Lower lobe of right lung (tissue), 2 donors: ENCODE data around the gene OSR1. TPM values are rescaled to one million over a fixed set of nuclear protein-coding genes. Genes with fewer than 3 reads are reported as not detected.
A peak's percentile ranks its signal among the peaks of the same experiment; 100 is the strongest.
"Not testable (repeated sequence)": the region's sequence is repeated elsewhere in the genome, so short reads cannot be mapped to it uniquely, and the experiment has no call there.

Experiments
- ATAC-seq, 2 donors: fragments of 200-7000 bp; cut with Tn5 transposase; one replicate each; pipeline ENCODE4 v1.9.1; 2020 to 2022; ENCODE audit warnings: mild to moderate bottlenecking in 2 of 2, moderate library complexity in 2 of 2
- DNase-seq: peaks from one replicate; pipeline ENCODE4 v3.0.0-alpha.2; 2020
- H3K27ac ChIP-seq: fragments of 200-600 bp; one replicate; pipeline ENCODE4 v1.8.0; 2022
- H3K27me3 ChIP-seq: fragments of 200-600 bp; one replicate; pipeline ENCODE4 v1.8.0; 2022; ENCODE audit warnings: low read depth
- H3K36me3 ChIP-seq: fragments of 200-600 bp; one replicate; pipeline ENCODE4 v1.8.0; 2022; ENCODE audit warnings: mild to moderate bottlenecking
- H3K4me1 ChIP-seq: fragments of 200-600 bp; one replicate; pipeline ENCODE4 v1.8.0; 2022
- H3K4me3 ChIP-seq: fragments of 200-600 bp; one replicate; pipeline ENCODE4 v1.8.0; 2022; ENCODE audit warnings: mild to moderate bottlenecking
- H3K9me3 ChIP-seq: fragments of 200-600 bp; one replicate; pipeline ENCODE4 v1.8.0; 2022
- intact Hi-C: fragments of 100-400 bp; cut with DNase I; formaldehyde crosslinking; loops from one replicate; pipeline ENCODE4 v1.11.0; 2022
- long read RNA-seq: library from polyadenylated mRNA; unstranded; transcript quantifications from one replicate; pipeline ENCODE4 v2.0.0, GENCODE V29; 2021
- total RNA-seq: library from RNA; stranded (reverse); fragmentation: NEBNext Ultra II Directional; extraction: Animal tissue kit (Norgen Biotek cat#: 25700); gene quantifications from one replicate; pipeline ENCODE4 v1.2.1, GENCODE V29; 2021
- TF ChIP-seq, protein P1 (sequence below): fragments of 200-600 bp; IDR thresholded peaks from one replicate; pipeline ENCODE4 v1.8.0; 2022; ENCODE audit warnings: antibody characterized with exemption, mild to moderate bottlenecking
- donor health status: DM: no; HTN: yes; CAD: no; lungs with severe emphysema.

Gene OSR1
- 15.5 TPM for total RNA-seq
- long read RNA-seq, full-length matches to known transcripts, result 15 of 17 reads
- long read RNA-seq, partial matches to known transcripts, result 1 of 17 reads
- long read RNA-seq, other reads (novel, unspliced or antisense), result 1 of 17 reads

DNA sequence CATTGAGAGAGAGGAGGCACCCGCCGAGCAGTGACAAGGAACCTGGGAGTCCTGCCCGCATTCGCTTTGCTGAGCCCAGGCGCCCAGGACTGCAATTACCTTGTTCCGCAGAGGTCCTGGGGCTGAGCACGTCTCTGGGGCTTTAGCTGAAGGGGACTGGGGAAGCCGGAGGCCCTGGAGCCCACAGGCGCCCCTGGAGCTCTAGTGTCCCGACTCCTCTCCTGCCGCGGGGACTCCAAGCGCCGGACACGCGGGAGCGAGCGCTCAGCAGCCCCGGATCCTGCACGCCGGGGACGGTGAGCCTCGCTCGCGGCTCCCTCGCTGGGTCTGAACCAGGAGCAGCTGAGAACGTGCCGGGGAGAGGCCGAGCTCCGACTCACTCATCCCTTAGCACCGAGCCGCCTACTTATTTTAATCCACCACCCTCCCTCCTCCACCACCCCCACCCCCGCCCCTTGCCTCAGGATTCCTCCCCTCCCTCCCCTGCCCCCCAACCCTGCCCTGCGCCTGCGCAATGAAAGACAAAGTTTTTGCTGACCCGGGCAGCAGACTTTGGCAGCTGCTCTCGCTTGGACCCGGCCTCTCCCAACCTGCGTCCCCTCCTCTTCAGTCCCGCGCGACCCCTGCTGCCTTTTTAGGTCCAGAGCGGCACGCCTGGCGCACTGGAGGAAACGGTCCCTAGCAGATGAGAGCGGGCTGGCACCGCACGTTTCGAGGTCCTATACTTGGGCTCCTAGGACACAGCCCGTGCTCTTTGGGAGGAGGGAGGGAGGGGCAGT, at the start of gene OSR1:
OSR1 (minus strand) TSS at position 382 of the 779 bp plus-strand sequence. CDS start 4,818 bp downstream, outside the sequence.
- intact Hi-C loops, result no loop called here
- peaks cover 79% of the 10 kb centered on the region for H3K27me3 ChIP-seq
- peak within 1 kb of the TSS; percentile 67 for H3K4me3 ChIP-seq

DNA sequence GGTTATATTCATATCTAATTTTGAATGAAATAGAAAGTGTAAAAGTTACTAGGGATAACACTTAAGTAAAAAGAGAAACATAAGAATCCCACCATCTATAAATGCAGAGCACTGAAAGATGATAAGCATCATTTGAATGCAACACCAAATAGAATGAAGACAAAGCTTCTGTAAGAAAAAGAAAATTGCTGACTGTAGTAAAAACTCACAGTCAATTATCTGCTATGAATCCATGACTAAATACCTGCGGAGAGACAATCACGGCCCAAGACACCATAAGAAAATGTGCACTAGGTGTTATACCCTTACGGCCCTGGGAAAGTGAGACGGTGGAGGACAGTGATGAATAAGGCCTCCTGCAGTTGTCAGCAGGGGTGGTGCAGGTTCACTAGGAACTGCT, 45.4 kb upstream of the OSR1 start:
- H3K36me3 ChIP-seq, result no peaks in the 10 kb centered on the region
- ATAC-seq, result no peak
- DNase-seq, result no peak
- H3K4me3 ChIP-seq, result no peak overlapping the region
- intact Hi-C loops, result no loop called here
- TF ChIP-seq, protein P1, sequence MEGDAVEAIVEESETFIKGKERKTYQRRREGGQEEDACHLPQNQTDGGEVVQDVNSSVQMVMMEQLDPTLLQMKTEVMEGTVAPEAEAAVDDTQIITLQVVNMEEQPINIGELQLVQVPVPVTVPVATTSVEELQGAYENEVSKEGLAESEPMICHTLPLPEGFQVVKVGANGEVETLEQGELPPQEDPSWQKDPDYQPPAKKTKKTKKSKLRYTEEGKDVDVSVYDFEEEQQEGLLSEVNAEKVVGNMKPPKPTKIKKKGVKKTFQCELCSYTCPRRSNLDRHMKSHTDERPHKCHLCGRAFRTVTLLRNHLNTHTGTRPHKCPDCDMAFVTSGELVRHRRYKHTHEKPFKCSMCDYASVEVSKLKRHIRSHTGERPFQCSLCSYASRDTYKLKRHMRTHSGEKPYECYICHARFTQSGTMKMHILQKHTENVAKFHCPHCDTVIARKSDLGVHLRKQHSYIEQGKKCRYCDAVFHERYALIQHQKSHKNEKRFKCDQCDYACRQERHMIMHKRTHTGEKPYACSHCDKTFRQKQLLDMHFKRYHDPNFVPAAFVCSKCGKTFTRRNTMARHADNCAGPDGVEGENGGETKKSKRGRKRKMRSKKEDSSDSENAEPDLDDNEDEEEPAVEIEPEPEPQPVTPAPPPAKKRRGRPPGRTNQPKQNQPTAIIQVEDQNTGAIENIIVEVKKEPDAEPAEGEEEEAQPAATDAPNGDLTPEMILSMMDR, result no peak
- no peaks in the 10 kb centered on the region for H3K9me3 ChIP-seq
- no peaks in the 10 kb centered on the region for H3K4me1 ChIP-seq
- no peak overlapping the region for H3K27ac ChIP-seq
- H3K27me3 ChIP-seq, result no peaks in the 10 kb centered on the region

More for the DNA sequence above, at the start of gene OSR1:
- Histone ChIP-seq H3K27ac (peak within 1 kb of the TSS; percentile 77), H3K9me3 (no peaks in the 10 kb centered on the region), H3K36me3 (no peaks in the 10 kb centered on the region), H3K4me1 (peaks cover 35% of the 10 kb centered on the region)
- TF ChIP-seq, protein P1, result no peak
- DNase-seq, result no peak
- peak; percentile 66 to 68 for ATAC-seq

DNA sequence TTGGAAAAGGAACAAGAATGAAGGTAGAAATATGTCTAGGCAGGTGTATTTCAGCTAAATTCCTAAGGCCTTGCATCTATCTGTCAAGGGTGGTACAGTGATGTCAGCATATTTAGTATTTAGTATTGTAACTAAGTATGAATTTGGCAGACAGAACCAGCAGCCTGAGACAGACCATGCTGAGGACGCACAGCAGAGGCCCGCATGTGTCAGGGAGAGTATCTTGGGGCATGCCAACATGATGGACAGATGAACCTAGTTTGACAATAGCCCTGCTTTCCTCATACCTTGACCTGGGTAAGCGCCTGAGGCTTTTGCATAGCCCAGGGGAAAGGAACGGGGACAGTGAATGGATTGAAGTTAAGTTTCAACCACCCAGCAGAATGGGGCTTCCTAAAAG, 33.8 kb upstream of the OSR1 start:
- intact Hi-C loops, result no loop called here
- ATAC-seq, result no peak
- no peaks in the 10 kb centered on the region for H3K36me3 ChIP-seq
- H3K27me3 ChIP-seq, result no peaks in the 10 kb centered on the region
- no peaks in the 10 kb centered on the region for H3K9me3 ChIP-seq
- TF ChIP-seq, protein P1, result no peak
- no peak overlapping the region for H3K4me3 ChIP-seq
- DNase-seq, result no peak
- no peaks in the 10 kb centered on the region for H3K4me1 ChIP-seq
- no peak overlapping the region for H3K27ac ChIP-seq

DNA sequence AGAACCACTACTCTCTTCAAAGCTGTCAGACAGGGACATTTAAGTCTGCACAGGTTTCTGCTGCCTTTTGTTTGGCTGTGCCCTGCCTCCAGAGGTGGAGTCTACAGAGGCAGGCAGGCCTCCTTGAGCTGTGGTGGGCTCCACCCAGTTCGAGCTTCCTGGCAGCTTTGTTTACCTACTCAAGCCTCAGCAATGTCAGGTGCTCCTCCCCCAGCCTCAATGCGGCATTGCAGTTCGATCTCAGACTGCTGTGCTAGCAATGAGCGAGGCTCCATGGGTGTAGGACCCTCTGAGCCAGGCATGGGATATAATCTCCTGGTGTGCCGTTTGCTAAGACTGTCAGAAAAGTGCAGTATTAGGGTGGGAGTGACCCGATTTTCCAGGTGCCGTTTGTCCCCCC, 31.0 kb upstream of the OSR1 start:
- ATAC-seq, H3K4me3 ChIP-seq, intact Hi-C loops: not testable (repeated sequence)

DNA sequence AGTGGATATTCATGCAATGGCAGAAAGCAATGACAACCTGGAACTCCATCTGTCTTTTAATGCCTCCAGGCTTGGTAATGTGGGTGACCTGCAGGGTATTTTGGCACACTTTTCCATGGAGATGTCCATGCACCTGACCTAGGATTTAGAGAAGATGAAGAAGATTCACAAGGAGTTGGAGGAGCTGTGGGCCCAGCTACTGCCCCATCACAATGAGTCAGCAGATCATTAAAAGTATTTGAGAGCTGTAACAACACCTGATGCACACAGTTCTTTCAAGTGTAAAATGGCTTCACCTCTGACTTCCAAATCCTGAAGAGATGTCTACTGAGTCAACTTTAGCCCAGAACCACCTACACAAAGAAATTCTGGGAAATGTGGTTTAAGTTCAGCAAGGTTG, 22.1 kb upstream of the OSR1 start:
- Histone ChIP-seq H3K9me3 (no peaks in the 10 kb centered on the region), H3K27me3 (no peaks in the 10 kb centered on the region), H3K27ac (no peak overlapping the region), H3K36me3 (no peaks in the 10 kb centered on the region), H3K4me3 (no peak overlapping the region), H3K4me1 (no peaks in the 10 kb centered on the region)
- DNase-seq (no peak), ATAC-seq (no peak)
- intact Hi-C loops, result no loop called here
- TF ChIP-seq, protein P1, result no peak

More for the DNA sequence above, 31.0 kb upstream of the OSR1 start:
- H3K36me3 ChIP-seq, H3K9me3 ChIP-seq, H3K27me3 ChIP-seq, H3K4me1 ChIP-seq, DNase-seq, H3K27ac ChIP-seq: not testable (repeated sequence)

DNA sequence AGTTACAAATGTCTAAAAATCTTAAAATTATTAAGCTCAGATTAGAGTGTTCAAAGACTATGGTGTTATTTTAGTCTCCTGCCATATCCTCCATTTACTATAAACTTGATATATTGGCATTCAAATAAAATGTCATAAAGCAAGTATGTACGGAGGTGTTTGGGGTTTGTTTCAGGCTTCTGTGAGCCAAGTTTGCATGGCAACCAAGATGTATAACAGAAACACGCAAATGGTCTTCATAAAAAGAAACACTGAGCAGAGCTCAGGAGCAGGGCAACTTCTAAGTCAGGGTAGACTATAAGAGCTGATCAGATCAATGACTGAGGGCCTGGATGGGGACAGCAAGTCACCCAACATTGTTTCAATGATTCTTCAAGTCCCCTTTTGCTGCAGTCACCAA, 20.5 kb upstream of the OSR1 start:
- intact Hi-C loops, result no loop called here
- no peak for DNase-seq

More for the DNA sequence above, 20.5 kb upstream of the OSR1 start:
- Histone ChIP-seq H3K9me3 (no peaks in the 10 kb centered on the region), H3K4me1 (no peaks in the 10 kb centered on the region), H3K27ac (no peak overlapping the region), H3K4me3 (no peak overlapping the region), H3K27me3 (no peaks in the 10 kb centered on the region), H3K36me3 (no peaks in the 10 kb centered on the region)
- TF ChIP-seq, protein P1, result no peak
- ATAC-seq, result no peak
